Right renal cortex interstitium (tissue), 3 donors: ENCODE measurements around the gene MSGN1. TPM values are rescaled to one million over a fixed set of nuclear protein-coding genes. Genes with fewer than 3 reads are reported as not detected.
A peak's percentile ranks its signal among the peaks of the same experiment; 100 is the strongest.

Experiments used
- DNase-seq, 3 donors: peaks; one replicate each; pipeline ENCODE4 v3.0.0-alpha.2; 2013; ENCODE audit warnings: low read depth in 3 of 3, low spot score in 2 of 3
- polyA plus RNA-seq, 3 donors: library from polyadenylated mRNA; unstranded; fragments of 120-200 nt; gene quantifications; one replicate each; pipeline ENCODE4 v1.2.1, GENCODE V29; 2013; ENCODE audit not compliant: insufficient read length in 3 of 3

MSGN1 gene
- polyA plus RNA-seq, 3 donors, result not detected

GRCh38 chr2:17845806-17846205, 29.5 kb downstream of the MSGN1 start:
- DNase-seq, result no peak

- DNase-seq, result no peak
These were observed 30.4 kb downstream of the MSGN1 start for GRCh38 chr2:17846676-17847075.

DNA sequence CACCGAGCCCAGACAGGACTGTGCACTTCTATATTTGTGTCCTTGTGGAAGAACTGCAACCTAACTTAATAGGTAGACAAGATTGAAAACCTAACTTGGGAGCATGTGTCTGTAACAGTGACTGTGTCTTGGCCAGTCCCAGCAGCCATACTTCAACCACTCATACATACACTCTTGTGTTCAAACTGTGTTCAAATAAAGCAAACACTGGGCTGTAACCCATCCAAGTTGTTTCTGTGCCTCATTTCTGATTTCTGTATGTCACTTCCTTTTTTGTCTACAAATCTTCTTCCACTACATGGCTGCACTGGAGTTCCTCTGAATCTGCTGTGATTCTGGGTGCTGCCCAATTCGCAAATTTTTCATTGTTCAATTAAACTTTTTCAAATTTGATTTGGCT, 31.0 kb downstream of the MSGN1 start:
- DNase-seq, result no peak

- DNase-seq, result no peak
These were observed 33.0 kb downstream of the MSGN1 start for GRCh38 chr2:17849275-17849674.

GRCh38 chr2:17850151-17850550, 33.9 kb downstream of the MSGN1 start:
- DNase-seq, result no peak

DNA sequence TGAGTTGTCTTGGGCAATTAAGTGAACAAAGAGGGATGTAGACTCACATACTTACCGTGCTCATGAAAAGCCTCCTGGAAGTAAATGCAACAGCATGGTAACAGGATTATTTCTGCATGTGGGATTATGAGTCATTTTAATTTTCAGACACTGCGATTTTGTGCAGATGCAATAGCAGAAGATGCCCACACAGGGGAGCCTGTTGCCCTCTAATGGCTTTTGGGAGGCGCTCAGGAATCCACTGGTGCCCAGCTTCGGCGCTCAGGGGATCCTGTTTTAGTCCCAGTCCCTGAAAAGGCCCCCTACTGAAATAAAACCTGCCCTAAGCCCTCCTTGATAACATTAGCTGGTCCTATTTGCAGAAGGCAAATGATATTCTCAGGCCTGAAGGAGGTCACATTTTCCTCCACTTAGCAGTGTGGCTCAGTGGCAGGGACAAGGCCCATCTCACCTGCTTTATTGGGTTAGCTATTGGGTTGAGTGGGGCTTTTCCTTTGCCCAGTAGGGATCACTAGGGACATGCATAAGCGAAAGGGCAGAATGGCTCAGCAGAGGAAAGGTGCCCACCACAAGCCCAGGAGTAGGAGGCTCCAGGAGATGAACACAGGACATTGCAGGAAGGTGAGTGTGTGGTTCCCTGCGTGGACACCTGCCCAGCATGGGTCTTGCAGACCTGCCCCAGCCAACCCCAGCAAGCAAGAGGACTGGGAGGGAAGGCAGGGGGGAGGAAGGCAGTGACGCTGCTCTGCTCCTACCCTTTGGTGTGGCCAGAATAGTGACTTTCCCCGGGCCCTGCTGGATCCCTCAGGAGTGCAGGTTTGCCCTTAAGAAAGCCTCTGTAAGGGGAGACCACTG, 35.7 kb downstream of the MSGN1 start:
- DNase-seq, result peak in 2 of 3 donors; percentile 13 to 23

DNA sequence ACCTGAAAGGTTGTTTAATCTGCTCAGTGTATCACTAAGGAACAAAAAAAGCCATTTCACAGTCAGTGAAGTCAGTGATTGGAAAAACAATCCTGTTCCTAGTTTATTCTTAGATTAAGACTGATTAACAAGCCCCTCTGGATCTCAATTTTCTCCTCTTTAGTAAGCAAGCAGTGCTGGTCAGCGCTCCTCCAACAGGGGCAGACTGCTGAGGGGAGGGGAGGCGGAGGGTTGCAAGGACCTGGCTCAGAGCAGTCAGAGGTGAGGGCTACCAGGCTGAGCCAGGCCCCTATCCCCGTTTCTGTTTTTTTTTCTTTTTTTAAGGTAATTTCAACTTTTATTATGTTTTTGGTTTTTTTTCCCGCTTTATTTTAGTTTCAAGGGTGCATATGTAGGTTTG, 37.5 kb downstream of the MSGN1 start:
- DNase-seq, result no peak

GRCh38 chr2:17857021-17857420, 40.8 kb downstream of the MSGN1 start:
- DNase-seq, result no peak

DNA sequence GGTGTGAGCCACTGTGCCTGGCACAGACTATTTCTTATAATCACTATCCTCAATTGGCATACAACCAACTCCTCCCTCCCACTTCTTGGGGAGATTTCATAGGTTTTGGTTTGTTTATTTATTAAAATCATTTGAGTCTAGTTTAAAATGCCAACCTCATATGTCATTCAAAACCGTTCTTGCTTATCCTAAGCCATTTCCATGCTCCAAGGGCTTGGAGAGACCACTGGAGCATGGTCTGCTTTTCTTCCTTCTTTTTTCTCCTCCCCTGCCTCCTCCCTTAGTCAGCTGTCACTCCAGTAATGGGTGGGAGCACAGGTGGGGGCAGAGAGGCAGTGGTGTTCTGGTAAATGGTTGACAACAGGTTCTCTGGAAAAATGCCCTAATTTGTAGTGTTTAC, 41.8 kb downstream of the MSGN1 start:
- no peak for DNase-seq

DNA sequence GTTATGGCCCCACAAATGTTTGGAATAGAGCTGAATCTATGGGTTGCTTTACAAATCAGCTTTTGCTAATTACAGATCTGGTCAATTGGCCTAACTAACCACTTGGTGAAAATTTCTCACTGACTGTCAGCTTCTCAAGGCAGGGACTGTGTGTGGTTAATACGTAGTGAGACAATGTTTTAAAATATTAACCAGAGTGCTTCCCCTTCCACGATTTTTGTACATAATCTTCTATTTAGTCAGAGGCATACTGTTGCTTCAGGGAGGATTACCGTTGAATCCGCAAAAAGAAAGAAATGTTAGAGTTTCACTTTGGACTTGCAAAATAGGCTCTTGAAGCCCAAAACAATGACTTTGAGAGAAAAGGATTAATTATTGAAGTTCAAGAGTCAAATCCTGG, 47.3 kb downstream of the MSGN1 start:
- no peak for DNase-seq

GRCh38 chr2:17864676-17865075, 48.4 kb downstream of the MSGN1 start:
- no peak for DNase-seq

- no peak for DNase-seq
These were observed 50.9 kb downstream of the MSGN1 start for GRCh38 chr2:17867133-17867532.

Other genes with a start within 250 kb of the MSGN1 start
- gene SMC6, start 62.6 kb upstream of the MSGN1 start, polyA plus RNA-seq, result 10 to 100 TPM; 35.8 to 38.0 (median 37.8) TPM
- 10 to 100 TPM; 10.3 to 12.7 (median 11.9) TPM for gene GEN1, start 62.3 kb upstream of the MSGN1 start, polyA plus RNA-seq
- gene KCNS3, start 62.2 kb downstream of the MSGN1 start, polyA plus RNA-seq, result 10 to 100 TPM in 1 of 3 donors, 1 to 10 TPM in 2; 5.4 to 11.8 (median 8.1) TPM